ENCODE measurements around the gene SMARCAL1. TPM values are rescaled to one million over a fixed set of nuclear protein-coding genes. Genes with fewer than 3 reads are reported as not detected.

SMARCAL1 gene
- total and polyA plus RNA-seq, 9 donors: 9.0 to 22.7 (median 20.3) TPM

DNA sequence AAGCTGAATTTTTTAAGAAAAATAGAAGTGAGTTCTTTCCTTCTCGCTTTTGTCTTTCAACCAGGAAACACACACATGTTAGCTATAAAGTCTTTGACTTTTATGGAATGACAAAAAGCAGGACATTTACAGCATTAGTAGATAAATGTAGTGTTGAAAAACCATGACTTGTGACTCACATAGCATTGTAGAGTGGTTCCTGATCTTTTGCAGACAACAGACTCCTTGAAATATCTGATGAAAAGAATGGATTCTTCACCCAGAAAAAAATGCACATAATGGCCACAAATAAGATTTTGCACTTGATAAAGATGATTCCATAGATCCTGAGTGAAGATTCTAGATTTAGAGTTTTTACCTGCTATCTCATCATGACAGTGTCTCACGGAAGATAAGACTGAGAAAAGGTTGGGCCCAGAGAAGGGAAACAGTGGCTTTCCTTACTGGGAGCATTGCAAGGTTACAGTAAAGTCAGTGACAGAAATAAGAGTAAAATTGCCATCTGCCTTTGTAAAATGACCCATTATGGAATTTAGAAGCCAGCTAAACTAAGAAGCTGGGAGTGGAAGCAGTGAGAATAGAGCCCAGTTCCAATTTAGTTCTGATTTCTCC is 14.0 kb downstream of the SMARCAL1 start:
- Histone ChIP-seq H3K9me3 (replicated peaks; ENCODE audit: control insufficient read depth, low read depth, low read length) (peaks cover 7% of the 10 kb centered on the region), H3K4me1 (ENCODE audit: control insufficient read depth, insufficient read depth, low read length) (peaks cover 9% of the 10 kb centered on the region), H3K27ac (ENCODE audit: low read length) (no peak overlapping the region), H3K27me3 (ENCODE audit: control insufficient read depth, insufficient read depth, low read length) (no peaks in the 10 kb centered on the region), H3K4me3 (ENCODE audit: low read length) (no peak overlapping the region), H3K36me3 (ENCODE audit: control insufficient read depth, insufficient read depth, low read length) (peaks cover 80% of the 10 kb centered on the region)
- WGBS (ENCODE audit: insufficient coverage): 100% methylated on average over 1 of the region's 2 CpGs
- DNase-seq: no peak

DNA sequence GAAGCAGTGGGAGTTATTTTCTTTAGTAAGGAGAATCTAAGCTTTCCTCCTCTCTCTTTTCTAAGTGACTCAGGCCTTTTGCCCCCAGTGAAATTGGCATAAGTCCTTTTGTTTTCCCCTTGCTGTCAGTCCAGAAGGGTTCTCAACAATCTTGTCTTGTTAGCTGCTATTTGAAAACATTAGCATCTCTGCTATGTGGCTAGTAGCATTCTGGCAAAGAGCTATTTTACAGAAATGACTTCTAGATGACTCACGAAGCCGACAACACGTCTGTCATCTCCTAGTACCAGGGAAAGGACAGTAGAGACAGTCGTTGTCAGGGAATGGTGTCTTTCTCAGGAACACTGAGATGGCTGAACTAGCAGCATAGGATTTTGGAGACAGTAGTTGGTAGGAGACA is 14.7 kb downstream of the SMARCAL1 start:
- peaks cover 9% of the 10 kb centered on the region for H3K4me1 ChIP-seq (ENCODE audit: control insufficient read depth, insufficient read depth, low read length)
- H3K9me3 ChIP-seq (replicated peaks; ENCODE audit: control insufficient read depth, low read depth, low read length): peaks cover 7% of the 10 kb centered on the region
- peaks cover 79% of the 10 kb centered on the region for H3K36me3 ChIP-seq (ENCODE audit: control insufficient read depth, insufficient read depth, low read length)
- no peak overlapping the region for H3K4me3 ChIP-seq (ENCODE audit: low read length)
- no peaks in the 10 kb centered on the region for H3K27me3 ChIP-seq (ENCODE audit: control insufficient read depth, insufficient read depth, low read length)
- no peak for DNase-seq
- no peak overlapping the region for H3K27ac ChIP-seq (ENCODE audit: low read length)
- 82% methylated on average over 4 of the region's 4 CpGs for WGBS (ENCODE audit: insufficient coverage)

DNA sequence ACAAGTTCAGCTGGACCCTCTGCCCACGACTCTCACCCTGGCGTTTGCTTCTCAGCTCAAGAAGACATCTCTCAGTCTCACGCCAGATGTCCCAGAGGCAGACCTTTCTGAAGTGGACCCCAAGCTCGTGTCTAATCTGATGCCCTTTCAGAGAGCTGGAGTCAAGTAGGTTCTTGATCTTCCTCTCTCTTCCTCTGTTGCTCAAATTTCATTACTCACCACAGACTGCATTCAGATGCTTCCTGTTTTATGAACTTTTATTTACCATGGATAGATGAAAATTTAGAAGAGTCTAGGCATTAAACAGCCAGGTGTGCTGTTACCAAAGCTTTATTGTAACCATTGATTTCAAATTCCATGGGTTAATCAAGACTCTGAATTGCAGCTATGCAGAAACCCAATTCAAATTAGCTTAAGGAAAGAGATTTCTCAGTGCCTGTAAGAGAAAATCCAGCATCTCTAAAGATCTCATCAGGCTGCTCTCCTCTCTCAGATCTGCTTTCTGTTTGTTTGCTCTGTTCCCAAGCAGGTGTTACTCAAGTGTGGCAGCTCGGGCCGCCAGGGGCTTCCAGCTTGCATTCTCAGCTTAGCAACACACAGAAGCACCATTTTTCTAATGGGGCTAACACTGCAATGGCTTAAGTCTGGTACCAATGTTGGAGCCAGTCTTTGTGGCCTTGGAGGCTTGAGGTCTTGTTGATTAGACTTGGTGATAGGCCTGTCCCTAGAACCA is 16.5 kb downstream of the SMARCAL1 start:
- Histone ChIP-seq H3K27ac (ENCODE audit: low read length) (no peak overlapping the region), H3K27me3 (ENCODE audit: control insufficient read depth, insufficient read depth, low read length) (no peaks in the 10 kb centered on the region), H3K4me1 (ENCODE audit: control insufficient read depth, insufficient read depth, low read length) (peaks cover 9% of the 10 kb centered on the region), H3K36me3 (ENCODE audit: control insufficient read depth, insufficient read depth, low read length) (peaks cover 79% of the 10 kb centered on the region), H3K4me3 (ENCODE audit: low read length) (no peak overlapping the region), H3K9me3 (replicated peaks; ENCODE audit: control insufficient read depth, low read depth, low read length) (peaks cover 7% of the 10 kb centered on the region)
- 83% methylated on average over 4 of the region's 6 CpGs for WGBS (ENCODE audit: insufficient coverage)
- no peak for DNase-seq

DNA sequence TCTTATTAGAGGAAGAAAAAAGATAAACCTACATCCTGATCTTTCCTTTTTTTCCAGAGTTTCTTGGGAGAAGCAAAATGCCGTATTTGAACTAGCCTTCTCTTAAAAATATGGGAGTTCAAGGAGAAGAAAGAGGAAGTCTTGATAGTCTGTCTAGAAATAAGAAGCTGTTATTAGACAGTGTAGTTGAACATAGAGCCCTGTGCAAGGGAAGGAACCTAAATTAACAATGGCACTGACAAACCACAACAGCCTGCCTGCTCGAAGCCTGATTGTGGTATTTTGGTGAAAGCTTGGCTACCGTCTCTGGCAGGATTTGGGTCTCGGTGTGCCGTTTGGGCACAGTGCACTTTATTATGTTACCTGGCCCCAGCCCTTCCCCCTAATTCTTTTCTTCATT is 17.1 kb downstream of the SMARCAL1 start:
- Histone ChIP-seq H3K4me3 (ENCODE audit: low read length) (no peak overlapping the region), H3K27me3 (ENCODE audit: control insufficient read depth, insufficient read depth, low read length) (no peaks in the 10 kb centered on the region), H3K9me3 (replicated peaks; ENCODE audit: control insufficient read depth, low read depth, low read length) (peaks cover 7% of the 10 kb centered on the region), H3K4me1 (ENCODE audit: control insufficient read depth, insufficient read depth, low read length) (peaks cover 9% of the 10 kb centered on the region), H3K36me3 (ENCODE audit: control insufficient read depth, insufficient read depth, low read length) (peaks cover 79% of the 10 kb centered on the region), H3K27ac (ENCODE audit: low read length) (no peak overlapping the region)
- DNase-seq: no peak
- WGBS (ENCODE audit: insufficient coverage): 79% methylated on average over 4 of the region's 5 CpGs

DNA sequence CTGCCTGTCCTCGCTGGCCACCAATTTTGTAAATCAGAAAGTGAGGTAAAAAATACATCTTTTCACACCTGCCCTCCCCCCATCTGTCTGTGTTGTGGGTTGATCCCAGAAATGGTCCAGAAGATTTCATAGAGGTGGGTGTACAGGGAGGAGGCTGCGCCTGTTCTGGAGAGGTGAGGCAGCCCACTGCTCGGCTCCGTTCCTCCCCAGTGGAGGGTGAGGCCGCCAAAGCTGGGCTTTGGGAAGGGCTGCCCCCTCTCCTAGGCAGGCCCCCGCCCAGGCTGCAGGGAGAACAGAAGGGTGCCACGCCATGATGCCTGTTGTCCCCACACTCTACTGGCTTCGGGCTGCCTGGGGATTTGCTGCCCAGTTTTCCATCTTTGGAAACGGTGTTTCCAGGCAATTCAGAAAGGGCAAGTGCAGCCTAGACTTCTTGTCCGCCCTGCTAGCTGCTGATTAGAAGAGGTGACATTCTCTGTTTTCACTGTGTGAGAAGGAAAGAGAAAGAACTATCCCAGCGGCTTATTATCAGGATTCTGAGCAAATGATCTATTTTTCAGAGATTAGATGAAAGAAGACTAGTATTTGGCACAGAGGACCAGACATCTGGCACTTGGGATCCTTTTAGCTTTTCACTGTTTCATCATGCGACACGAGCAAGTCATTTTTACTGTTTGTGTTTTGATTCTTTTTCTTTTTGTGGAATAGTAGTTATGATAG is 18.7 kb downstream of the SMARCAL1 start:
- H3K27me3 ChIP-seq (ENCODE audit: control insufficient read depth, insufficient read depth, low read length): no peaks in the 10 kb centered on the region
- H3K4me3 ChIP-seq (ENCODE audit: low read length): no peak overlapping the region
- 90% methylated on average over 8 of the region's 13 CpGs for WGBS (ENCODE audit: insufficient coverage)
- peaks cover 78% of the 10 kb centered on the region for H3K36me3 ChIP-seq (ENCODE audit: control insufficient read depth, insufficient read depth, low read length)
- no peak for DNase-seq
- no peaks in the 10 kb centered on the region for H3K9me3 ChIP-seq (replicated peaks; ENCODE audit: control insufficient read depth, low read depth, low read length)
- no peak overlapping the region for H3K27ac ChIP-seq (ENCODE audit: low read length)
- peaks cover 6% of the 10 kb centered on the region for H3K4me1 ChIP-seq (ENCODE audit: control insufficient read depth, insufficient read depth, low read length)

DNA sequence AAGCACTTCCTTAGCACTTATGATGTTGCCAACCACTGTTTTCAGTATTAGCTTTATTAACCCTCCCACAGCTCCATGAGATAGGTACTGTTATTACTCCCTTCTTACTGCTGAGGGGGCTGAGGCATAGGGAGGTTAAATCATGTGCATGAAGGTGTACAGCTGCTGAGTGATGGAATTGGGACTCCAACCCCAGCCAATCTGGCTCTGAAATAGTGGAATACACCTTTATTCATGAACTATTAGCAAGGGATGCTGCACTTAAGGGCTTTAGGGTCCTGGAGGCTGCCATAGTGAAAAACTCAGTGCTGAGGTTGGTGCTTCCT is 19.2 kb downstream of the SMARCAL1 start:
- Histone ChIP-seq H3K9me3 (replicated peaks; ENCODE audit: control insufficient read depth, low read depth, low read length) (no peaks in the 10 kb centered on the region), H3K36me3 (ENCODE audit: control insufficient read depth, insufficient read depth, low read length) (peaks cover 80% of the 10 kb centered on the region), H3K4me3 (ENCODE audit: low read length) (no peak overlapping the region), H3K27me3 (ENCODE audit: control insufficient read depth, insufficient read depth, low read length) (no peaks in the 10 kb centered on the region), H3K4me1 (ENCODE audit: control insufficient read depth, insufficient read depth, low read length) (peaks cover 5% of the 10 kb centered on the region), H3K27ac (ENCODE audit: low read length) (no peak overlapping the region)
- DNase-seq: no peak

DNA sequence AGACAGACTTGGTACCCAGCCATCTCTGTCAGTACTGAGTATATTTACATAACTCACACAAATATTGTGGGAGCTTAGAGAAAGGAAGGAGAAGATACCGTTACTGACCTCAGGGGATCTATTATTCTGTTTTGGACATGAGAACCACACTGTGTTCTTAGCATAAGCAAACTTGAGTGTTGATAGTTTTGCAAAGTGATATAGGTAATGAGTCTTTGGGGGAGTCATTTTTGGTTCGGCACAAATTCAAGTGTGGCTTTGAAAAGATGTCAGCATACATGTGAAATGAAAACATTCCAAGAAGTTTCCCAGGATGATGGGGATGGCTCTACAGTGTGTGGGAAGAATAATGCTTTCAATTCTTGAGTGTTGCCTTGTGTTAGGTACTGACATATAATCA is 24.1 kb downstream of the SMARCAL1 start:
- H3K4me3 ChIP-seq (ENCODE audit: low read length): no peak overlapping the region
- H3K27me3 ChIP-seq (ENCODE audit: control insufficient read depth, insufficient read depth, low read length): no peaks in the 10 kb centered on the region
- no peaks in the 10 kb centered on the region for H3K9me3 ChIP-seq (replicated peaks; ENCODE audit: control insufficient read depth, low read depth, low read length)
- DNase-seq: peak; percentile 17
- H3K27ac ChIP-seq (ENCODE audit: low read length): no peak overlapping the region
- peaks cover 79% of the 10 kb centered on the region for H3K36me3 ChIP-seq (ENCODE audit: control insufficient read depth, insufficient read depth, low read length)
- no peaks in the 10 kb centered on the region for H3K4me1 ChIP-seq (ENCODE audit: control insufficient read depth, insufficient read depth, low read length)
- 10% methylated on average over 2 of the region's 2 CpGs for WGBS (ENCODE audit: insufficient coverage)

DNA sequence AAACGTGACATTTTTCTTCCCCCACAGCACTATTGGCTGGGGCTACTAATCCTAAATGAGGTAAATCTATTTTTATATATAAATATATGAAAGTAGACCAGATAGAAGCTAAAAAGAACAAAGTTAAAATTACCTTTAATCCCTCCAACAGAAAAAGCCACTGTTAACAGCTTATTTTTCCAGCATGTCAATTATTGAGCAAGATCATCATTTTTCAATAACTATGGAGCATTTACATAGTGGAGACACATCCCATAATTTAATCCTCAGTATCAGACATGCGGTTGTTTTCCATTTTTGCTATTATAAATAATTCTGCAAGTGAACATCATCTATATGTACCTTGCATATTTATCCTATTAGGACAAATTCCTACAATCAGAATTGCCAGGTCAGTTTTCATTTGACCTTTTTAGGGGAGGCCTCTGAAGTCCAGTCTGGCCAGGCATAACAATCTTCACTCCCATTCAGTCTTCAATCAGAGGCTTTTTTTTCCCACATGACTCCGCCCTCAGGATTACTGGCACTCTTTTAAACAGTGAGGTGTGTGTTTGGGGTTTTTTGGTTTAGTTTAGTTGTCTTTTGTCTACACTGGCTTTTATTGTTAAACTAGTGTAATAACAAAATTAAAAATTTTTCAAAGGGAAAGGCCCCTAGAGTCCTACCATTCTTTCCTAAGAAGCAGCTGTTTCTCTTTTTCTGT is 29.2 kb downstream of the SMARCAL1 start:
- Histone ChIP-seq H3K4me3 (ENCODE audit: low read length) (no peak overlapping the region), H3K36me3 (ENCODE audit: control insufficient read depth, insufficient read depth, low read length) (peaks cover 49% of the 10 kb centered on the region), H3K27ac (ENCODE audit: low read length) (no peak overlapping the region), H3K9me3 (replicated peaks; ENCODE audit: control insufficient read depth, low read depth, low read length) (no peaks in the 10 kb centered on the region), H3K27me3 (ENCODE audit: control insufficient read depth, insufficient read depth, low read length) (no peaks in the 10 kb centered on the region), H3K4me1 (ENCODE audit: control insufficient read depth, insufficient read depth, low read length) (no peaks in the 10 kb centered on the region)
- WGBS (ENCODE audit: insufficient coverage): no CpG with 5 or more reads among the region's 3 CpGs
- DNase-seq: no peak

DNA sequence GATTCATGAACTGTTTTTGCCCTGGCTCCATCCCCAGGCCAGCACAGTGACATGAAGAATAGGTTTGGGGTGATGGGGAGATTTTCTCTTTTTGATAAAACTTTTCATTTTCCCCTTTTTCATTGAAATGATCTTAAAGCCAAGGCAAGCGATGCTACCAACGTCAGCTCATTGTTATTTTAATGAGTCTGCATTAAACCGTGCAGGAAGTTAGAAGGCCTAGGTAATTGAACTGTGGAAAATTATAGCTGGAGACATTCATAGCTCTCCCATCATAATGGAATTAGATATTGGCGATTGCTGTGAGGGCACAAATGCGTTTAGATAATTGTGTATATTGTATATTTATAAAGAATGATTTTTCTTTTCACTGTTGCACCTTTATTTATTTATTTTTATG is 33.2 kb downstream of the SMARCAL1 start:
- H3K27me3 ChIP-seq (ENCODE audit: control insufficient read depth, insufficient read depth, low read length): no peaks in the 10 kb centered on the region
- no peak for DNase-seq
- H3K4me3 ChIP-seq (ENCODE audit: low read length): no peak overlapping the region
- no CpG with 5 or more reads among the region's 5 CpGs for WGBS (ENCODE audit: insufficient coverage)
- H3K36me3 ChIP-seq (ENCODE audit: control insufficient read depth, insufficient read depth, low read length): peaks cover 48% of the 10 kb centered on the region
- no peaks in the 10 kb centered on the region for H3K4me1 ChIP-seq (ENCODE audit: control insufficient read depth, insufficient read depth, low read length)
- no peaks in the 10 kb centered on the region for H3K9me3 ChIP-seq (replicated peaks; ENCODE audit: control insufficient read depth, low read depth, low read length)
- no peak overlapping the region for H3K27ac ChIP-seq (ENCODE audit: low read length)

DNA sequence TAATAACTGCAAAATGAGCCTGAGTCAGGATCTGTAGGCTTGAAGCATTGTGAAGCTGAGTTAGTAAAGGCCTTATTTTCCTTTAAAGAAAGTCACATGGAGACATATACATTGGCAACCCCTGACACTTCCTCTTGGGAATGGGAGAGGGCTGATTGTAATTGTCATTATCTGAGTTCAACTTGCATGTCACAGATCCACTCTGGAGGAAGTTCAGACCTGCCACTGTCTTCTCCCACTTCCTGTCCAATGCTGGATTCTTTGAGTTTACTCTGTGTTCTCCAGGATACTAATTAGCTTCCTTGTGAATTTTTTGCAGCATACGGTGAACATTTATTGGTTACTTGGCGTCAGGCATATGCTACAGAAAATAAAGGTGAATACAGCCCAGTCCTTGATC is 34.1 kb downstream of the SMARCAL1 start:
- Histone ChIP-seq H3K27ac (ENCODE audit: low read length) (no peak overlapping the region), H3K4me1 (ENCODE audit: control insufficient read depth, insufficient read depth, low read length) (no peaks in the 10 kb centered on the region), H3K27me3 (ENCODE audit: control insufficient read depth, insufficient read depth, low read length) (no peaks in the 10 kb centered on the region), H3K4me3 (ENCODE audit: low read length) (no peak overlapping the region), H3K9me3 (replicated peaks; ENCODE audit: control insufficient read depth, low read depth, low read length) (no peaks in the 10 kb centered on the region), H3K36me3 (ENCODE audit: control insufficient read depth, insufficient read depth, low read length) (peaks cover 53% of the 10 kb centered on the region)
- WGBS (ENCODE audit: insufficient coverage): 86% methylated on average over 2 of the region's 2 CpGs
- no peak for DNase-seq
